Stimulated activated naive CD8-positive, alpha-beta T cell treated with anti-CD3 and anti-CD28 coated beads, Interleukin-15, amount 100 ng/mL, for 72 hours (primary cell): Measurements from ENCODE around the gene RAD51B.

Source experiments
- ATAC-seq: fragments of 150-1000 bp; cut with Tn5 transposase; 2 replicates; pipeline ENCODE4 v1.10.0; 2021; ENCODE audit warnings: mild to moderate bottlenecking, moderate library complexity
- DNase-seq, 2 donors: peaks; one replicate each; pipeline ENCODE4 v3.0.0; 2021 to 2022
- H3K27ac Mint-ChIP-seq, 2 donors: one replicate each; pipeline ENCODE4 v1.8.0; 2022; ENCODE audit warnings: mild to moderate bottlenecking in 2 of 2, mixed read lengths in 2 of 2, moderate library complexity in 2 of 2
- H3K27me3 Mint-ChIP-seq: one replicate; pipeline ENCODE4 v1.8.0; 2022; ENCODE audit warnings: mixed read lengths
- H3K4me1 Mint-ChIP-seq: one replicate; pipeline ENCODE4 v1.8.0; 2022; ENCODE audit warnings: mild to moderate bottlenecking, mixed read lengths
- H3K4me3 Mint-ChIP-seq, 2 donors: one replicate each; pipeline ENCODE4 v1.8.0; 2022; ENCODE audit warnings: mild to moderate bottlenecking in 2 of 2, mixed read lengths in 2 of 2, moderate library complexity in 1 of 2
- H3K9me3 Mint-ChIP-seq, 2 donors: one replicate each; pipeline ENCODE4 v1.8.0; 2022; ENCODE audit warnings: mixed read lengths in 2 of 2

The RAD51B gene

DNA sequence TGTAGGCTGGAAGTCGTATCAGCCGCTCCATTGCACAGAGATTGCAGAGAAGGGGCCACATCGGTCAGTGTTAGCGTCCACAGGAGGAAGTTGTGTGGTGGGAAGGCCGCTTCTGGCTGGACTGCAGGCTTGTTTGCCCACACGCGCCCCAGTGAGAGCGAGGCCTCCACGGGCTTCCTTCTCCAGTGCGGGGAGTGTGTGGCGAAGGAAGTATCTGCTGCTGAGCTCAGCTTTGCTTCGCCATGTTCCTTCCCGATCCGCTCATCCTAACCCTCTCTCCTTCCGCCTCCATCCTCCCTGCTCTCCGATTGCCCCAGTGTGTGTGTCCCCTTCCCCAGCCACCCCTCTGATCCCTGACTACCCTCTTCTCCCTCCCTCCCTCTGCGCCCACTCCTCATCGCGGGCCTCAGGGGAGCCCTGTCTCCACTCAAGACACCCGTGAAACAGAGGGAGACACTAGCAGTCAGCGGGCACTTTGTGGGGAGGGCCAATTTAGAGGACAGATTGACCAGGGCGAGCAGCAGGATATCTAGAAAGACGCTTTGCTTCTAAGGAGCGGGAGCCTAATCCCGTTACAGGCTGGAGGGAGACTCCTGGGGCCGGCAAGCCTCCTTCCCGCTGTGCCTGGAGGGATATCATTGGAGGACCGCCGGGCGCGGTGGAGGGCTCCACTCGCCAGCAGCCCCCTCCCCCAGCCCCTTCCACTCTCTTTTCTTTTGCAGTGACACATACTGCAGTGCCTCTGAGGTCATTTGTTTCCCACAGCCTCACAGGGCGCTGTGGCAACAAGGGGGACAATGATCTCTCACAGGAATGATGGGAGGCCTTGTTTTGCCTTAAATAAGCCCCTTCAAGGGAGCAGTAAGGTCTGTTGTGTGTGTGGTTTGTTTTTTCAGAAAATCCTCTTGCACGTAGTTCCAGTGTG, 544.5 kb downstream of the RAD51B start:
- ATAC-seq = no peak
- Mint-ChIP-seq H3K4me1 (peaks cover 68% of the 10 kb centered on the region), H3K9me3 (no peaks in the 10 kb centered on the region), H3K4me3 (no peak overlapping the region), H3K27ac (peak overlapping the region; percentile 27 to 28), H3K27me3 (no peaks in the 10 kb centered on the region)
- DNase-seq = no peak

DNA sequence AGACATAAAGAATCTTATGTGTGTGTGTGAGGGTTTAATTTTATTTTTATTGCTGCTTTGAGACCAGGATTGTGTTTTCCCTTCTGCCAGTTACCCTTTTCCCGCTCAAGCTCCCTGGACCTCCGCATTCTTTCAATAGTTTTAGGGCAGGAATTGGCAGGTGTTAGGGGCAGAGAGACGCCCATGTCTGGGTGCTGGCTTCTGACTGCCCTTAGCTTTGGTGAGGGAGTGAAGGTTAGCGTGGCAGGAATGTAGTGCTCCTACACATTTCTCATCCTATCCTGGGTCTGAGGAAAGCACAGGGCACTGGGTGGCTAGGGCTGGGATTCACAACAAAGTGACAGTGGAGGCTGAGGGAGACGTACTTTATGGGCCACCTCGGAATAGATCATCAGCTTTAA, 545.2 kb downstream of the RAD51B start:
- DNase-seq (no peak), ATAC-seq (no peak)
- Mint-ChIP-seq H3K4me1 (peaks cover 68% of the 10 kb centered on the region), H3K9me3 (no peaks in the 10 kb centered on the region), H3K4me3 (no peak overlapping the region), H3K27me3 (no peaks in the 10 kb centered on the region), H3K27ac (peak overlapping the region in 1 of 2 donors; percentile 27)

DNA sequence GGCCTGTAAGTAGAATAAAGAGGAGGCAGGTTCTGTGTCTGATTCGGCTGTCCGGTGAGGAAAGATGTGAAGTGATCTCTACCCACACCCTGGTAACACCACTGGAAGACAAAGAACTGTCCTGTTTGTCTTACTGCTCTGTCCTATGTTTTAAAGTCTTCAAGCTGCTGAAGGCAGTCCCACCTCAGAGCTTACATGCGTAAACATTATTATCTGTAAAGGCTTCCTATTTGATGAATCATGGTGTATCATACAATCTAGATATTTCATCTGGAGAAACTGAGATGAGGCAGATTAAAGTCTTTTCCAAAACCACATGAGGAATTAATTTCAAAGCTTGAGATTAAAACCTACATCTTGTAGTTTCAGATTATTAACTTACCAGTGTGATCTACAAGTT, 545.6 kb downstream of the RAD51B start:
- Mint-ChIP-seq H3K4me1 (peaks cover 64% of the 10 kb centered on the region), H3K27ac (peak overlapping the region in 1 of 2 donors; percentile 19), H3K27me3 (no peaks in the 10 kb centered on the region), H3K4me3 (no peak overlapping the region), H3K9me3 (no peaks in the 10 kb centered on the region)
- DNase-seq (no peak), ATAC-seq (no peak)

DNA sequence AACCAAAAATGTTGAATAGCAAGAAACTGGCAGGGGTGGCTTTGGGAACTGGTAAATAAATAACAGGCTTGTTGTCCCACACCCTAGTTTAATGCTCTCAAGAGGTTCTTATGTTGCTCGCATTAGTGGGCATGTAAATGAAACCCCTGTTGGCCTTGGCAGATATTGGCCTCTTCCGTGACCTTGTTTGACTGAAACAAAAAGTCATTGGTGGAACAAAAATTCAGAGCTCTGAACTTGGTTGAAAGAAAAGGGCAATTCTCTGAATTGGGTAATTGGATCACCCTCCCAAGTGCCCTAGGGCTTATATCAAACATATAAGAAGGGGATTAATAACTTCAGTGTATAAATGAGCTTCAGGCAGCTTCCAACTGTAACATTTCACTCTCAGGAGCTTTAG, 547.1 kb downstream of the RAD51B start:
- Mint-ChIP-seq H3K9me3 (no peaks in the 10 kb centered on the region), H3K4me1 (peaks cover 53% of the 10 kb centered on the region), H3K4me3 (no peak overlapping the region)

DNA sequence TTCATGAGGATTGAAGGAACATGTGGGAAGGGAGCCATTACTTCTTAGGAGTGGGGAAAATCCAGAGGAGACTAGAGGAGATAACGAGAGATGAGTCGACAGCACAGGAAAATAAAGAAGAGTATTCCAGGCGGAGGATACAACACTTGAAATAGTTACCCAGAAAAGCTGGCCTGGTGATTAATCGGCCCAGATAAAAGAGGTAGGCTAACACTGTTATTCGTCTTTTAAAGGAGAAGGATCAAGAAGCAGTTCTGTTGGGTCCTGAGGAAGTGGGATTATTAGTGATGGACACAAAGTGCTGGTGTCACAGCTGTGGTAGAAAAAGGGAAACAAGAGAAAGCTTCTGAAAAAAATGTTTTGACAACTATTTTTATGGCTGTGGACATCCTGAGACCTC, 548.0 kb downstream of the RAD51B start:
- no peak overlapping the region for H3K4me3 Mint-ChIP-seq
- no peaks in the 10 kb centered on the region for H3K27me3 Mint-ChIP-seq
- no peaks in the 10 kb centered on the region for H3K9me3 Mint-ChIP-seq
- peak overlapping the region in 1 of 2 donors; percentile 77 for H3K27ac Mint-ChIP-seq
- H3K4me1 Mint-ChIP-seq = peaks cover 59% of the 10 kb centered on the region
- ATAC-seq (no peak), DNase-seq (no peak)

More for the DNA sequence above, 547.1 kb downstream of the RAD51B start:
- Mint-ChIP-seq H3K27me3 (no peaks in the 10 kb centered on the region), H3K27ac (no peak overlapping the region)
- ATAC-seq = no peak
- no peak for DNase-seq

DNA sequence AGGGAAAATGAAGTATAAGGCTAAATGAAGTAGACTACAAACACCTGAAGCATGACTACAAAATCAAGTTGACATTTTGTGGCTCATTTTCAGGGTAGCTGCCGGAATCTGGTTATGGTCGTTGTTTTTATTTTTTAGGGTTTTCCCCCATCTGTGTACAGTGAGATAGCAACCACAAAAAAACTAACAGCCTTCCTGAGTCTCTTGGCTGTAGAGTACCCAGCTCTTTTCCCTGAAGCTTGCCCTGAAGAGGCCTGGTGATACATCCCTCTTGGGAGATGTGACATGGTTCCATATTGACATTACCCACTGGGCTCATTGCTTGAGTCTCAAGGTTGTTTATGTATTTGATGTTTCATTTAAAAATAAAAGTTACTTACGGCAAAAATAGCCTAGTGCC, 549.3 kb downstream of the RAD51B start:
- Mint-ChIP-seq H3K4me1 (peaks cover 55% of the 10 kb centered on the region), H3K4me3 (peak overlapping the region in 1 of 2 donors; percentile 8), H3K27me3 (no peaks in the 10 kb centered on the region), H3K27ac (no peak overlapping the region), H3K9me3 (peaks cover 0 to 6% of the 10 kb centered on the region in 2 donors)
- DNase-seq (no peak), ATAC-seq (peak; percentile 71)

DNA sequence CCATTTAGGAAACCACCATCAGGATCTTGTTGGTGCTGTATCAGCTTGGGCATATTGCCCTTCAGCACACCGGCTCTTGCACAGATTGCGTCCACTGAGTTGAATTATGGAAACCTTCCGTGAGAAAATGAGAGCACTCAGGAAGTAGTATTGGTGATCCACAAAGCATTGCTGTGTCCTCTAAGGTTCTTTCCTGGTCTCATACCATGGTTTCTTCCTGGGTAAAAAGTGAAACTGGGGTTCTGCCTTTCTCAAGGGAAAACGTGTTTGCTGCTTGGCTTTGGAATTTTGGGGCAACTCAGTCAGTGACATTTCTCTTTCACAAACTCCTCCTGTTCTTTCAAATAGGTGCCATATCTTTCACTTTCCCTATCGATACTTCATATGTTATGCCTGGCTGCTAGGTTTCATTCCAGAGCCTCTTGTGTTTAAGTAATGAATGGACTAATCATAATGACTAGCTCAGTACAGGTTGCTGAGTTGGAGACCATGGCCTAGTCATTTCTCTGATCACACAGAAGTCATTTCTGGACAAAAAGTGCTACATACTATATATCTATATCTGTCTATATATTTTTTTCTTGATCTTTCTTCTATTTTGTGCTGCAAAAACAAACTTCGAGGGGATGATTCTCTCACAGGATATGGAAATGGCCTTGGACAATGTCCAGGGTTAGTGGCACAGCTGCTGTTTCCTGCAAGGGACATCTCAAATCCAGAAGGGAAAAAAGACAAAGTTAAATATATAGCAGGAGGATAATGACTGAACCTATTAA, 549.9 kb downstream of the RAD51B start:
- ATAC-seq = peak; percentile 87

DNA sequence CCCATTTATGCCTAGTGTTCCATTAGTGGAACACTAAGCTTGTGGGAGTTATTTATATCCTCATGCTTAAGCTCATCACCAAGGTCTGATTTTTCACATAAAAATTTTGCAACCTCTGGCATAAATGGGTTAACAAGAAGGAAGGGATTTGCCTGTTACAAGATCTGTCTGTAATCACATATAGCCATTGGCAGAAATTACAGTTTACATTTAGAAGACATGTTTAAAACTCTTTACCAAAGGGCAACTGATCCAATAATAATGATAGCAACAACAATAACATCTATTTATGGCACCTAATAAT, 550.4 kb downstream of the RAD51B start:
- Mint-ChIP-seq H3K9me3 (peaks cover 0 to 6% of the 10 kb centered on the region in 2 donors), H3K4me1 (peaks cover 55% of the 10 kb centered on the region), H3K27me3 (no peaks in the 10 kb centered on the region), H3K4me3 (no peak overlapping the region), H3K27ac (no peak overlapping the region)
- ATAC-seq = no peak
- DNase-seq = no peak

More for the DNA sequence above, 549.9 kb downstream of the RAD51B start:
- peak overlapping the region in 1 of 2 donors; percentile 4 for H3K4me3 Mint-ChIP-seq
- peaks cover 0 to 6% of the 10 kb centered on the region in 2 donors for H3K9me3 Mint-ChIP-seq
- no peak overlapping the region for H3K27ac Mint-ChIP-seq
- no peak for DNase-seq
- no peaks in the 10 kb centered on the region for H3K27me3 Mint-ChIP-seq
- H3K4me1 Mint-ChIP-seq = peaks cover 55% of the 10 kb centered on the region

DNA sequence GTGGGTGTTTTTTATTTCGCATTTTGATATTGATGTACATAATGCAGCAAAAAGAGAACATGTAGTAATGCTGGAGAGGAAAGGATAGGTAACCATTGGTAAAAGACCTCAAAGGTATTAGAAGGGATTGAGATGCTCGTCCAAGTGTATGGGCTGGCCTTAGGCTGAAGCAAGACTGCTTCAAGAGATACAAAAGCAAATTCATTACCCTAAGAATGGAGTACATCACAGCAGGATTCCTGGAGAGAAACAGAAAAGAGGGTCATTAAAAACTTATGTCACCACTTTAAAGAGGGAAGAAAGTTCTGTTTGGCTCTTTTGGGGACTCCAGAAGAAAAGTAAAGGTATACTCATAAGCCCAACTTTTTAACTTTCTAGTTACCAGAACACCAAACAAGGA, 552.8 kb downstream of the RAD51B start:
- H3K4me1 Mint-ChIP-seq = peaks cover 70% of the 10 kb centered on the region
- DNase-seq = no peak
- H3K9me3 Mint-ChIP-seq = peaks cover 0 to 6% of the 10 kb centered on the region in 2 donors
- no peak for ATAC-seq
- no peak overlapping the region for H3K27ac Mint-ChIP-seq
- H3K4me3 Mint-ChIP-seq = no peak overlapping the region
- H3K27me3 Mint-ChIP-seq = no peaks in the 10 kb centered on the region

DNA sequence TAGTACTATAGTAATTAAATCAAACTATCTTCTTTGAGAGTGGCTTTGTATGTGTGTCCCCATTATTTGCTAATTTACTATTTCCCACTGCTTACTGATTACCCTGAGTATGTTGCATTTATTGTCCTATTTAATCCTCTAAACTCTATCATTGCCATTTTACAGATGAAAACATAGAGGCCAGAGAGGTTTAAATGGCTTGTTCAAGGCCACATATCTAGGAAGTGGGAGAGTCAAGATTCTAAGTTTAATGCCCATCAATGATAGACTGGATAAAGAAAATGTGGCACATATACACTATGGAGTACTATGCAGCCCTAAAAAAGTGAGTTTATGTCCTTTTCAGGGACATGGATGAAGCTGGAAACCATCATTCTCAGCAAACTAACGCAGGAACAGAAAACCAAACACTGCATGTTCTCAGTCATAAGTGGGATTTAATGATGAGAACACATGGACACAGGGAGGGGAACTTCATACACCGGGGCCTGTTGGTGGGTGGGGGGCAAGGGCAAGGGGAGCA, 553.6 kb downstream of the RAD51B start:
- no peak overlapping the region for H3K27ac Mint-ChIP-seq
- DNase-seq (no peak), ATAC-seq (no peak)
- H3K9me3 Mint-ChIP-seq = peaks cover 0 to 6% of the 10 kb centered on the region in 2 donors
- H3K4me1 Mint-ChIP-seq = peaks cover 72% of the 10 kb centered on the region
- H3K4me3 Mint-ChIP-seq = no peak overlapping the region
- H3K27me3 Mint-ChIP-seq = no peaks in the 10 kb centered on the region

DNA sequence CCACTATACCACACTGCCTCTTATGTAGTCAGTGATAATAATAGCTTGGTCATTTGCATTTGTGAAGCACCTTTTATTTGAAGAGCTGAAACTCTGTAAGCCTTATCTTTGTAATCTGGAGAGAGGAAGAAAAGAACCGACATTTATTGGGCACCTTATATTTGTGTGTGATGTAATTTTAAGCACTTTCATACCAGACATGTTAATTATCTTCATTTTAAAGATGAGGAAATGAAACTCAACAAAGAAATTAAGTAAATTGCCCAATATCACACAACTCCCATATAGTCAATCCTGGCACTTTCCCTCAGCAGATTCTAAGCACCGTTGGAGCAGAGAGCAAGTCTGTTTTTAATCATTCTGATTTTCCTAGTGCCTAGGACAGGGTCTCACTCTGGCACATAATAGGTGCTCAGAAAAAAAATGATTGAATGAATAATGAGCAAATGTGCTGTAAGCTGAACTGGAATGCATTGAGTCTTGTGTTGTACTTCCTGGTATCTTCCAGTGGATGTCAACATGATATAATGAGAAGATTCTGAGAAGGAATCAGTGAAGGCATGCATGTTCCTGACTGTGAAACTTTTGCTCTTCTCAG, 554.4 kb downstream of the RAD51B start:
- Mint-ChIP-seq H3K4me1 (peaks cover 72% of the 10 kb centered on the region), H3K27ac (no peak overlapping the region), H3K9me3 (peaks cover 0 to 6% of the 10 kb centered on the region in 2 donors), H3K4me3 (no peak overlapping the region), H3K27me3 (no peaks in the 10 kb centered on the region)
- ATAC-seq (no peak), DNase-seq (no peak)

DNA sequence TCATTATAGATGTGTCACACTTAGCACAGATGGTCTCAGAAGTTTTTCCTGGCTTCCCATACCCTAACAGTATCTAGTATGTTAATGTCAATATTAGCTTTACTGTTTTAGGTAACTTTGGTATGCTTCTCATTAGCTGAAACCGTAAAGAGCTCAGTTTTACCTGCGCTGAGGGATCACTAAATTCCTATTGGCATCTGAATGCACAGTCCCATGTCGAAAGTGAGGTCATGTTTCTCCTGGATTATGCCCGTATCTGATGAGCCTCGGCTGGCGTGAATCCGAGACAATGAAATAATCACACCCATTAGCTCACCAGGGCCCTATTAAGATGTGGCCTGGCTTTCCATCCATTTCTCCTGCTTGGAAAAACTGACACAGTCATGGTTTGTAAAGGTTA, 555.1 kb downstream of the RAD51B start:
- Mint-ChIP-seq H3K4me3 (no peak overlapping the region), H3K9me3 (peaks cover 0 to 6% of the 10 kb centered on the region in 2 donors), H3K27ac (no peak overlapping the region), H3K27me3 (no peaks in the 10 kb centered on the region), H3K4me1 (peaks cover 70% of the 10 kb centered on the region)
- ATAC-seq (no peak), DNase-seq (no peak)

DNA sequence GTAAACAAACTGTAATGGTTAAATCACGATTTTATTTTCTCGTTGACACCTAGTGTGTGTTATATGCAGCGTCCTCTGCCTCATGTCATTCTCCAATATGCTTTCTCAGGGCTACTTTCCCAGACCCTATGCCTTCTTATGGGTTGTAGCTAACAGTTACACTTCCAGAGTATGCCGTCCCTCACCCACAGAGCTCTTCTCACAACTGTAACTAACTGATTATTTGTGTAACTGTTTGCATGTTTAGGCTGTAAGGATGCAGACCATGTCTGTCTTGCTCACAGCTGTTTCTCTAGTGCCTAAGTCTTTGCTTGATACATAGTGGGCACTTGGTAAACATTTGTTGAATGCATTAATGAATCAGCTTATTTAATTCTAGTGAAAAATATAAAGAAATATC, 555.8 kb downstream of the RAD51B start:
- H3K9me3 Mint-ChIP-seq = peaks cover 0 to 6% of the 10 kb centered on the region in 2 donors
- H3K27ac Mint-ChIP-seq = peak overlapping the region in 1 of 2 donors; percentile 47
- H3K4me3 Mint-ChIP-seq = no peak overlapping the region
- DNase-seq (no peak), ATAC-seq (no peak)
- no peaks in the 10 kb centered on the region for H3K27me3 Mint-ChIP-seq
- peaks cover 76% of the 10 kb centered on the region for H3K4me1 Mint-ChIP-seq

DNA sequence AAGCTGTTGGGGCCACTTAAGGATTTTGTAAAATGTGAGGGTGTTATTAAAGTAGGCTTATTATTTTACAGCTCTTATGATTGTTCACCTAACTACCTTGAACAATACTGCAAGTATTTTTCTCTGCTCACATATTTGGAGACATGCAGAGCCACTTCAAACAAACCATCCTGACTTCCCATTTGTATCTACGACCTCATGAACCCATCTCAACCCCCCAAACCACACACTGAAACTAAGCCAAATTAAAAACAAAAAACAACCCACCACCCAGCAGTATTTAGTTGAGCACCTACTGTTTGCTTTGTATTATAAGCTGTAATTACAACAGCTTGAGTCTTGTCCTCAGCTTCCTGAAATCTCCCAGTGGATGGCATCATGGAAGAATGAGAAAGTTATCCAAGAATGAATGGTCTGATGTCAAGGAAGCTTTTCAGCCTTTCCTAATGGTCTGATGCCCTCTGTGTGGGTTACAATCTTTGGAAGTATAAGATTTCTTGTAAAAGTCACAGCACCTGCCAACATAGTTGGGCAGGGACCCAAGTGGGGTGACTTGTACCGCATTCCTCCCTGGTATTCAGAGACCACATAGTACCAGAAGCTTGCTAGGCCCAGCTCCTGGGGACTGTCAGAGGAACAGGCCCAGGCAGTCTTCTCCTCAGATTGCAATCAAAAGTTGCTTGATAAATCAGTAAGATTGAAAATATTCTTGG, 556.6 kb downstream of the RAD51B start:
- peaks cover 76% of the 10 kb centered on the region for H3K4me1 Mint-ChIP-seq
- H3K4me3 Mint-ChIP-seq = no peak overlapping the region
- peaks cover 0 to 6% of the 10 kb centered on the region in 2 donors for H3K9me3 Mint-ChIP-seq
- no peak for DNase-seq
- no peak for ATAC-seq
- no peaks in the 10 kb centered on the region for H3K27me3 Mint-ChIP-seq
- H3K27ac Mint-ChIP-seq = peak overlapping the region in 1 of 2 donors; percentile 10

DNA sequence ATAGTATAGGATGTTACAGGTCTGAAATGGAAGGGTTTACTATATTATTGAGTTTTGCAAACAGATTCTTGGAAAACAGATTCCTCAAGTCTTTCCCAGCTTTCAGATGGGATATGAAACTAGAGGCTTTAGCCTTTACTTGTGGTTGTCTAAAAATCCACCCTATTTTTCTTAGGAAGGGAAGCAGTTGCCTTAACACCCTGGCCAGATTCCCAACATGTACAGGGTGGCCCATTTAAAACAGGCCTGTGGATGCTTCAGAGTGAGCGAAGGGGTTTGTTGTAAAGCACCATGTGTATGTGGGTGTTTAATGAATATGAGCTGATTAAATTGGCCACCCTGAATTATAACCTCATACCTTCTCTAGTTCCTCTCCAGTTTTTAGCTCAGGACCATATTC, 557.4 kb downstream of the RAD51B start:
- peaks cover 69% of the 10 kb centered on the region for H3K4me1 Mint-ChIP-seq
- no peaks in the 10 kb centered on the region for H3K27me3 Mint-ChIP-seq
- DNase-seq (no peak), ATAC-seq (no peak)
- peak overlapping the region; percentile 14 to 61 for H3K4me3 Mint-ChIP-seq
- H3K9me3 Mint-ChIP-seq = peaks cover 0 to 6% of the 10 kb centered on the region in 2 donors
- no peak overlapping the region for H3K27ac Mint-ChIP-seq
